Ovary (tissue), 3 donors: ENCODE data around the gene LARGE1.

ENCODE experiments used
- POLR2A ChIP-seq: fragments of 450-650 bp; IDR thresholded peaks from one replicate; pipeline ENCODE4 v1.6.1; 2017; ENCODE audit warnings: antibody characterized with exemption, mild to moderate bottlenecking, moderate library complexity
- TF ChIP-seq, protein P1 (sequence below), 3 donors: fragments of 450-650 bp in 2 of 3; fragments of 200-600 bp in 1 of 3; IDR thresholded peaks; one replicate each; pipeline versions ENCODE4 v1.5.1 to v1.8.0; 2016 to 2022; ENCODE audit warnings: antibody characterized with exemption in 3 of 3, mild to moderate bottlenecking in 1 of 3
- donor health status: DM: no; HTN: no; CAD: no.

DNA sequence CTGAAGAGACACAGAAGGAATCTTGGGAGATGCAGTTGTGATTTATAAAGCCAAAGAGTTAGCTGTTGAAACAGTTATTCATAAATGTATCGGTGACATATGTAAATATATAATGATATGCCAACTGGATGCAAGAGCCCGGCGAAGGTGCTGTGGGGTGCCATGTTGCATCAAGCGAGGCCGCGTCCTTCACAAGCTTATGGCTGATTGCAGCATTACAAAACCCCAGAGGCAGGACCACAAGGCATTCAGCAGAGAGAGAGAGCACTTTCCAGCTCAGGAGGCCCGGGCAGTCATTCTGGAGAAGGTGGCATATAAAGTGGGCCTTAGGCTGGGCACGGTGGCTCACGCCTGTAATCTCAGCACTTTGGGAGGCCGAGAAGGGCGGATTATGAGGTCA lies 65.6 kb downstream of the LARGE1 start:
- TF ChIP-seq POLR2A, result no peak
- TF ChIP-seq, protein P1, sequence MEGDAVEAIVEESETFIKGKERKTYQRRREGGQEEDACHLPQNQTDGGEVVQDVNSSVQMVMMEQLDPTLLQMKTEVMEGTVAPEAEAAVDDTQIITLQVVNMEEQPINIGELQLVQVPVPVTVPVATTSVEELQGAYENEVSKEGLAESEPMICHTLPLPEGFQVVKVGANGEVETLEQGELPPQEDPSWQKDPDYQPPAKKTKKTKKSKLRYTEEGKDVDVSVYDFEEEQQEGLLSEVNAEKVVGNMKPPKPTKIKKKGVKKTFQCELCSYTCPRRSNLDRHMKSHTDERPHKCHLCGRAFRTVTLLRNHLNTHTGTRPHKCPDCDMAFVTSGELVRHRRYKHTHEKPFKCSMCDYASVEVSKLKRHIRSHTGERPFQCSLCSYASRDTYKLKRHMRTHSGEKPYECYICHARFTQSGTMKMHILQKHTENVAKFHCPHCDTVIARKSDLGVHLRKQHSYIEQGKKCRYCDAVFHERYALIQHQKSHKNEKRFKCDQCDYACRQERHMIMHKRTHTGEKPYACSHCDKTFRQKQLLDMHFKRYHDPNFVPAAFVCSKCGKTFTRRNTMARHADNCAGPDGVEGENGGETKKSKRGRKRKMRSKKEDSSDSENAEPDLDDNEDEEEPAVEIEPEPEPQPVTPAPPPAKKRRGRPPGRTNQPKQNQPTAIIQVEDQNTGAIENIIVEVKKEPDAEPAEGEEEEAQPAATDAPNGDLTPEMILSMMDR (IDR thresholded peaks at IDR 0.05), result no peak
